PC-9 (cell line): ENCODE results near the gene MUC13. TPM values are rescaled to one million over a fixed set of nuclear protein-coding genes. Genes with fewer than 3 reads are reported as not detected.

Source experiments
- BruUV-seq: library from RNA; stranded (reverse); fragments of 400-500 nt; replicated peaks from 2 replicates; lab custom pipeline; 2021; lab: Mats Ljungman, UMichigan
- CTCF ChIA-PET: fragments of 300-600 bp; sonication (Branson Sonifier 250); formaldehyde crosslinking; loops from one replicate; lab custom pipeline; 2022; ENCODE audit warnings: antibody characterized with exemption; lab: Charles Lee
- POLR2A ChIA-PET: fragments of 300-600 bp; sonication (Branson Sonifier 250); formaldehyde crosslinking; loops from one replicate; lab custom pipeline; 2022; ENCODE audit warnings: antibody characterized with exemption; ENCODE audit not compliant: unreplicated experiment; lab: Charles Lee
- DNase-seq, 2 experiments: peaks; one replicate each; pipeline versions ENCODE4 v3.0.0 to v3.0.0-alpha.2; 2015 to 2022; ENCODE audit warnings: mixed read lengths in 1 of 2
- H2AFZ ChIP-seq: fragments of 200-600 bp; sonication (generic); 2 replicates; pipeline ENCODE4 v1.8.1; 2017; ENCODE audit warnings: antibody characterized with exemption
- H3F3A ChIP-seq: fragments of 200-600 bp; sonication (generic); 2 replicates; pipeline ENCODE4 v1.8.1; 2017; ENCODE audit warnings: antibody characterized with exemption, mild to moderate bottlenecking, low read depth; ENCODE audit not compliant: insufficient read depth
- H3K27ac ChIP-seq: fragments of 200-600 bp; sonication (generic); 2 replicates; pipeline ENCODE4 v1.6.1; 2016; ENCODE audit warnings: mixed run types
- H3K27me3 ChIP-seq: fragments of 200-600 bp; sonication (generic); 2 replicates; pipeline ENCODE4 v1.6.1; 2016; ENCODE audit warnings: low read depth, mixed run types; ENCODE audit not compliant: insufficient read depth
- H3K36me3 ChIP-seq: fragments of 200-600 bp; sonication (generic); 2 replicates; pipeline ENCODE4 v1.6.1; 2016; ENCODE audit warnings: low read depth, mixed run types
- H3K4me1 ChIP-seq: fragments of 200-600 bp; sonication (generic); replicated peaks from 2 replicates; pipeline ENCODE4 v1.6.1; 2016; ENCODE audit warnings: mixed run types; ENCODE audit not compliant: insufficient read depth
- H3K4me2 ChIP-seq: fragments of 200-600 bp; sonication (generic); 2 replicates; pipeline ENCODE4 v1.6.1; 2017; ENCODE audit warnings: mixed run types
- H3K4me3 ChIP-seq: fragments of 200-600 bp; sonication (generic); 2 replicates; pipeline ENCODE4 v1.6.1; 2016; ENCODE audit warnings: mixed run types
- H3K79me2 ChIP-seq: fragments of 200-600 bp; sonication (generic); 2 replicates; pipeline ENCODE4 v1.6.1; 2017; ENCODE audit warnings: low read depth, mixed run types
- H3K9me2 ChIP-seq: fragments of 200-600 bp; sonication (generic); 2 replicates; pipeline ENCODE4 v1.8.1; 2017; ENCODE audit warnings: mild to moderate bottlenecking; ENCODE audit not compliant: insufficient read depth
- H3K9me3 ChIP-seq: fragments of 200-600 bp; sonication (generic); 2 replicates; pipeline ENCODE4 v1.8.1; 2016; ENCODE audit warnings: low read depth; ENCODE audit not compliant: insufficient read depth
- H4K20me1 ChIP-seq: fragments of 200-600 bp; sonication (generic); 2 replicates; pipeline ENCODE4 v1.8.1; 2017; ENCODE audit not compliant: insufficient read depth
- CTCF ChIP-seq: fragments of 200-600 bp; sonication (generic); conservative IDR thresholded peaks from 2 replicates; pipeline ENCODE4 v1.6.1; 2017; ENCODE audit warnings: mixed run types, antibody characterized with exemption, mild to moderate bottlenecking, moderate library complexity
- EZH2 ChIP-seq: fragments of 200-600 bp; sonication (generic); IDR thresholded peaks from 2 replicates; pipeline ENCODE4 v1.8.0; 2017; ENCODE audit warnings: antibody characterized with exemption, low read depth
- intact Hi-C: fragments of 100-400 bp; cut with micrococcal nuclease; formaldehyde crosslinking; loops from one replicate; pipeline ENCODE4 v1.10.0; 2022; ENCODE audit not compliant: unreplicated experiment
- total RNA-seq: library from RNA; stranded (reverse); gene quantifications from 2 replicates; pipeline ENCODE4 v1.2.3, GENCODE V29; 2021

Gene MUC13
- total RNA-seq, 1 experiment from 2014 or later, result not detected

GRCh38 chr3:124952282-124952855, 17.8 kb upstream of the MUC13 start:
- no peak overlapping the region for H3K27ac ChIP-seq
- no peak overlapping the region for H2AFZ ChIP-seq
- no peak overlapping the region for H3K4me3 ChIP-seq
- H3K9me3 ChIP-seq, result no peaks in the 10 kb centered on the region
- no peak for DNase-seq
- H3K4me2 ChIP-seq, result no peak overlapping the region
- no peaks in the 10 kb centered on the region for H3K27me3 ChIP-seq
- H4K20me1 ChIP-seq, result no peaks in the 10 kb centered on the region
- no peaks in the 10 kb centered on the region for H3K4me1 ChIP-seq
- no peaks in the 10 kb centered on the region for H3F3A ChIP-seq
- no peaks in the 10 kb centered on the region for H3K36me3 ChIP-seq
- TF ChIP-seq EZH2, result no peak
- no peak for TF ChIP-seq CTCF
- H3K79me2 ChIP-seq, result no peaks in the 10 kb centered on the region
- no TSS peak for BruUV-seq
- POLR2A ChIA-PET, result interaction anchor here (0.6 kb wide), 1 partner anchor 56 kb away, joined by 3 read pairs; no protein-coding TSS in a partner anchor
- intact Hi-C loops, result no loop called here
- no peaks in the 10 kb centered on the region; the same call in 1 of the 2 replicates for H3K9me2 ChIP-seq
- CTCF ChIA-PET, result no interaction called here

DNA sequence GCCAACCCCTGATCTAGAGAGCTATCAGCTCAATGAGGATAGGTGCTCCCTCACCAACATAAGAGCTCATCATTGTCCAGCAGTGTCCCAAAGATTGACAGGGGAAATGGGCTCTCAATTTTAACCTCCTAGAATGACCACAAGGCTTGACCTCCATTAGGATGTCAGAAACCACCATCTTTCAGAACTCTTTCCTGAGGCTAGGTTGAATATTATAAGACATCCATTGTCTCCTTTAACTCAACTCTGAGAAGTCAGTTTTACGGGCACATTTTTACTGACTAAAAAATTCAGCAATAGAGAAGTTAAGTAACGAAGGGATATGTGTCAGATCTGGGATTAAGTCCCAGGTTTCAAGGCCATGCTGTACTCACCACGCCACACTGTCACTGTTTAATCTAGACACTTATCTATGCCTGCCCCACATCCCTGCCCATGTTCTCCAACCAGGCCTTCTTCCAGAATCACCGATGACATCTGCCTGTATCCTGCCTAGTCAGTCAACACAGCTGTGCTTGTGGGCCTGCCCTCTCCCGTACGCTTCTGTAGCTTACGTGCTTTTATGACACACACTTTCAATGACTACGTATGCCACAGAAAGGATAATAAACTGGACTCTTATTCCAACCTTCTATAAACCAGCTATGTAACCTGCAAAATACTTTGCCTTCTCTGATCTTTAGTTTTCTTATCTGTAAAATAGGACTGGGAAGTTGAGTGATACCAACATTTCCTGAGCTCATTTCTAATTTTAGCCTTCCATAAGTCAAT, 17.1 kb upstream of the MUC13 start:
- Histone ChIP-seq H3K79me2 (no peaks in the 10 kb centered on the region), H3K36me3 (no peaks in the 10 kb centered on the region), H3K27ac (no peak overlapping the region), H3K27me3 (no peaks in the 10 kb centered on the region), H3K9me3 (no peaks in the 10 kb centered on the region), H4K20me1 (no peaks in the 10 kb centered on the region), H3K4me1 (no peaks in the 10 kb centered on the region), H2AFZ (no peak overlapping the region), H3K9me2 (no peaks in the 10 kb centered on the region; the same call in 1 of the 2 replicates), H3K4me2 (no peak overlapping the region), H3F3A (no peaks in the 10 kb centered on the region), H3K4me3 (no peak overlapping the region)
- intact Hi-C loops, result no loop called here
- no peak for DNase-seq
- CTCF ChIA-PET, result no interaction called here
- BruUV-seq, result no TSS peak
- POLR2A ChIA-PET, result interaction anchor here (0.6 kb wide), 1 partner anchor 55 kb away, joined by 3 read pairs; no protein-coding TSS in a partner anchor
- TF ChIP-seq CTCF (no peak), EZH2 (no peak)

DNA sequence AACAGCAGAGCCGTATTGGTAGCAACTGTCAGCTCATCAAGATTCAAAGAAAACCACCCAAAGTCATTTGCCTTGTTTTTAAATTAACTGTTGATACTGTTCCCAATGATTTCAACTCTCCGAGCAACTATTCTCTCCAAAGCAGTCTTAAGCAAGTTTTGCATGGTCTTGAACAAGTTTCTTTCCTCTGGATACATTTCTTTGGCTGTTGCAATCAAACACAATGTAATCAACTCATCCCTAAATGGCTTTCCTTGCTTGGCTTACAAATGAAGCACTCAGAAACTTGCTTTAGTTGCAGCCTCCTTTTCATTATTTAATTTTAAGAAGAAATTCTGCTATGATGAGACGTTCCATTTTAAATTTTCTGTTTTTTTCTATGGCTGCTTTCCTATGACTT, 15.5 kb upstream of the MUC13 start:
- Histone ChIP-seq H2AFZ (no peak overlapping the region), H4K20me1 (no peaks in the 10 kb centered on the region), H3K4me2 (no peak overlapping the region), H3K27me3 (no peaks in the 10 kb centered on the region), H3K9me2 (no peaks in the 10 kb centered on the region; the same call in 1 of the 2 replicates), H3K9me3 (no peaks in the 10 kb centered on the region), H3K4me1 (no peaks in the 10 kb centered on the region), H3K36me3 (no peaks in the 10 kb centered on the region), H3K27ac (no peak overlapping the region), H3F3A (no peaks in the 10 kb centered on the region), H3K4me3 (no peak overlapping the region), H3K79me2 (no peaks in the 10 kb centered on the region)
- no peak for TF ChIP-seq EZH2
- TF ChIP-seq CTCF, result no peak
- intact Hi-C loops, result no loop called here
- POLR2A ChIA-PET, result no interaction called here
- CTCF ChIA-PET, result no interaction called here
- no TSS peak for BruUV-seq
- no peak for DNase-seq
